Psoas muscle (tissue), 8 donors: Measurements from ENCODE around the gene ATMIN. TPM values are rescaled to one million over a fixed set of nuclear protein-coding genes. Genes with fewer than 3 reads are reported as not detected.

Source experiments
- ATAC-seq, 4 donors: fragments of 200-7000 bp; cut with Tn5 transposase; one replicate each; pipeline ENCODE4 v1.9.1; 2020; ENCODE audit warnings: moderate library complexity in 3 of 4, mild to moderate bottlenecking in 2 of 4
- DNase-seq, 2 donors: peaks; one replicate each; pipeline ENCODE4 v3.0.0-alpha.2; 2020
- H3K27ac ChIP-seq: fragments of 200-600 bp; one replicate; pipeline ENCODE4 v1.8.0; 2022
- H3K27me3 ChIP-seq, 3 donors: fragments of 200-600 bp in 1 of 3; one replicate each; pipeline versions ENCODE4 v1.6.1 to v1.8.0; 2013 to 2022; ENCODE audit warnings: low read length in 2 of 3, mild to moderate bottlenecking in 2 of 3, moderate library complexity in 1 of 3; ENCODE audit not compliant: insufficient read depth in 3 of 3
- H3K36me3 ChIP-seq, 2 donors: fragments of 200-600 bp in 1 of 2; one replicate each; pipeline versions ENCODE4 v1.6.1 to v1.8.0; 2013 to 2022; ENCODE audit warnings: low read depth in 1 of 2, mild to moderate bottlenecking in 1 of 2, moderate library complexity in 1 of 2; ENCODE audit not compliant: insufficient read depth in 1 of 2
- H3K4me1 ChIP-seq: fragments of 200-600 bp; one replicate; pipeline ENCODE4 v1.8.0; 2022
- H3K4me3 ChIP-seq: fragments of 200-600 bp; one replicate; pipeline ENCODE4 v1.8.0; 2022; ENCODE audit warnings: mild to moderate bottlenecking
- H3K9me3 ChIP-seq: fragments of 200-600 bp; one replicate; pipeline ENCODE4 v1.8.0; 2022
- CTCF ChIP-seq: fragments of 200-600 bp; IDR thresholded peaks from one replicate; pipeline ENCODE4 v1.8.0; 2022; ENCODE audit warnings: antibody characterized with exemption
- WGBS, 3 donors: extraction: QIAGEN DNeasy Blood & Tissue Kit; methylation state at CpG; one replicate each; pipeline versions ENCODE4 v1.1.6 to v1.1.7; 2013; 5-methylcytosine and 5-hydroxymethylcytosine counted together
- intact Hi-C, 2 donors: fragments of 100-400 bp; cut with DNase I; formaldehyde crosslinking; loops; one replicate each; pipeline versions ENCODE4 v1.11.0 to v1.14.2; 2022
- polyA plus RNA-seq, 3 donors: library from polyadenylated mRNA; stranded (reverse); fragments of 200-250 nt; gene quantifications; one replicate each; pipeline ENCODE4 v1.2.3, GENCODE V29; 2013
- total RNA-seq, 4 donors: library from RNA; stranded (reverse); fragmentation: NEBNext Ultra II Directional in 2 of 4; extraction: Animal tissue kit (Norgen Biotek cat#: 25700) in 2 of 4; gene quantifications; one replicate each; pipeline versions ENCODE4 v1.2.1 to v1.2.4, GENCODE V29; 2021 to 2023
- donor health status: healthy with polysubstance abuse.
- donor health status: DM: no; HTN: no; CAD: no; lungs with moderate emphysema.
- donor health status: Bipolar disorder and iron deficiency.
- donor health status: healthy.
- donor health status: DM: yes; HTN: yes; CAD: no.
- donor health status: DM: no; HTN: no; CAD: no.
- donor health status: DM: no; HTN: no; CAD: no.
- donor health status: DM: yes; HTN: yes; CAD: no.

ATMIN gene
- total and polyA plus RNA-seq, 7 donors = 20.0 to 43.2 (median 28.8) TPM

GRCh38 chr16:81018496-81018895, 17.1 kb upstream of the ATMIN start:
- peaks cover 0 to 95% of the 10 kb centered on the region in 2 donors for H3K36me3 ChIP-seq
- H3K27me3 ChIP-seq = no peaks in the 10 kb centered on the region
- H3K9me3 ChIP-seq = no peaks in the 10 kb centered on the region
- ATAC-seq = no peak
- H3K4me3 ChIP-seq = no peak overlapping the region
- WGBS, 3 donors = 87 to 93% (median 89%) methylated on average over 2 of the region's 2 CpGs
- intact Hi-C loops = no loop called here
- DNase-seq = no peak
- H3K4me1 ChIP-seq = no peaks in the 10 kb centered on the region
- no peak overlapping the region for H3K27ac ChIP-seq
- no peak for TF ChIP-seq CTCF

GRCh38 chr16:81026429-81026828, 9.2 kb upstream of the ATMIN start:
- no peaks in the 10 kb centered on the region for H3K4me1 ChIP-seq
- no peak overlapping the region for H3K27ac ChIP-seq
- intact Hi-C loops = no loop called here
- H3K36me3 ChIP-seq = peaks cover 0 to 51% of the 10 kb centered on the region in 2 donors
- WGBS, 3 donors = 93 to 97% (median 97%) methylated on average over 4 of the region's 4 CpGs
- no peaks in the 10 kb centered on the region for H3K27me3 ChIP-seq
- no peak for ATAC-seq
- DNase-seq = no peak
- H3K4me3 ChIP-seq = no peak overlapping the region
- no peak for TF ChIP-seq CTCF
- no peaks in the 10 kb centered on the region for H3K9me3 ChIP-seq

GRCh38 chr16:81029930-81030604, 5.6 kb upstream of the ATMIN start:
- Histone ChIP-seq H3K9me3 (no peaks in the 10 kb centered on the region), H3K36me3 (peaks cover 0 to 27% of the 10 kb centered on the region in 2 donors), H3K4me3 (no peak overlapping the region), H3K27me3 (no peaks in the 10 kb centered on the region), H3K4me1 (no peaks in the 10 kb centered on the region), H3K27ac (no peak overlapping the region)
- 61 to 78% (median 72%) methylated on average over 11 of the region's 11 CpGs for WGBS, 3 donors
- ATAC-seq = no peak
- TF ChIP-seq CTCF = no peak
- intact Hi-C loops = loop anchor here in 1 of 2 donors (10.0 kb wide), 2 partner anchors 155 to 705 kb away; no protein-coding TSS in a partner anchor
- DNase-seq = no peak

GRCh38 chr16:81035975-81036750, 521 bp downstream of the ATMIN start:
- Histone ChIP-seq H3K27ac (peak overlapping the region; percentile 80), H3K4me1 (peaks cover 19% of the 10 kb centered on the region), H3K4me3 (peak overlapping the region; percentile 92), H3K9me3 (no peaks in the 10 kb centered on the region), H3K27me3 (no peaks in the 10 kb centered on the region), H3K36me3 (peaks cover 0 to 23% of the 10 kb centered on the region in 2 donors)
- DNase-seq = peak; percentile 34 to 61
- no peak for TF ChIP-seq CTCF
- ATAC-seq = peak; percentile 8 to 35 (median 32)
- WGBS, 3 donors = 0 to 1% (median 0%) methylated on average over 38 to 80 of the region's 80 CpGs
- intact Hi-C loops = loop anchor here (5.0 to 10.0 kb wide), 4 partner anchors 41 to 699 kb away; partner anchors contain the start of genes C16orf46 (in 2 of the 2) and GCSH (in 1 of the 2)
